Endothelial cell of umbilical vein (primary cell): ENCODE measurements around the gene RNASEH2A. TPM values are rescaled to one million over a fixed set of nuclear protein-coding genes. Genes with fewer than 3 reads are reported as not detected.
"Not testable (repeated sequence)": the region's sequence is repeated elsewhere in the genome, so short reads cannot be mapped to it uniquely, and the experiment has no call there.

ENCODE experiments used
- BruUV-seq: library from RNA; stranded (reverse); fragments of 400-500 nt; replicated peaks from 2 replicates; lab custom pipeline; 2021; lab: Mats Ljungman, UMichigan
- CTCF ChIA-PET: fragments of 300-600, 350-600 bp; sonication (Branson Sonifier 250); formaldehyde crosslinking; loops from one replicate; lab custom pipeline; 2021; ENCODE audit warnings: antibody characterized with exemption, inconsistent platforms; lab: Charles Lee
- POLR2A ChIA-PET: fragments of 300-600, 350-600 bp; sonication (Branson Sonifier 250); formaldehyde crosslinking; loops from one replicate; lab custom pipeline; 2021; ENCODE audit warnings: antibody characterized with exemption, inconsistent platforms; lab: Charles Lee
- DNase-seq: peaks from one replicate; pipeline ENCODE4 v3.0.0-alpha.2; 2011; ENCODE audit warnings: low read depth, low spot score
- FAIRE-seq: peaks from 2 replicates; lab custom pipeline; 2011; peaks lifted over from hg19 to GRCh38; lab: Jason Lieb, UNC
- H2AFZ ChIP-seq: 2 replicates; pipeline ENCODE4 v1.6.0; 2012; ENCODE audit warnings: low read depth, low read length, control low read depth, inconsistent platforms
- H3K27ac ChIP-seq: 2 replicates; pipeline ENCODE4 v1.5.1; 2011; ENCODE audit warnings: low read depth, mild to moderate bottlenecking, control low read depth, low read length, moderate library complexity; ENCODE audit not compliant: insufficient read depth
- H3K27me3 ChIP-seq, 2 experiments: 2 replicates each; pipeline versions ENCODE4 v1.6.0 to v1.6.1; 2011; ENCODE audit warnings: low read length in 2 of 2, mixed read lengths in 1 of 2; ENCODE audit not compliant: control insufficient read depth in 2 of 2, insufficient read depth in 2 of 2
- H3K36me3 ChIP-seq, 2 experiments: 2 replicates in 1 of 2; 3 replicates in 1 of 2; pipeline ENCODE4 v1.5.1; 2011; ENCODE audit warnings: low read length in 2 of 2, mild to moderate bottlenecking in 1 of 2, moderate library complexity in 1 of 2; ENCODE audit not compliant: control insufficient read depth in 2 of 2, insufficient read depth in 2 of 2; ENCODE audit errors: extremely low read depth in 1 of 2
- H3K4me1 ChIP-seq: 3 replicates; pipeline ENCODE4 v1.5.1; 2011; ENCODE audit warnings: mild to moderate bottlenecking, low read length; ENCODE audit not compliant: control insufficient read depth, insufficient read depth; ENCODE audit errors: extremely low read depth
- H3K4me2 ChIP-seq: 2 replicates; pipeline ENCODE4 v1.6.1; 2011; ENCODE audit warnings: low read length, control low read depth, mixed read lengths; ENCODE audit not compliant: insufficient read depth
- H3K4me3 ChIP-seq, 3 experiments: fragments of 200-600 bp in 1 of 3; sonication (generic), shearing (Covaris generic) in 1 of 3; replicated peaks in 1 of 3; 2 replicates each; pipeline ENCODE4 v1.5.1; 2011 to 2016; ENCODE audit warnings: control low read depth in 3 of 3, low read length in 3 of 3, mild to moderate bottlenecking in 2 of 3, inconsistent platforms in 1 of 3, low read depth in 1 of 3, moderate library complexity in 1 of 3; ENCODE audit not compliant: insufficient read depth in 1 of 3
- H3K79me2 ChIP-seq: 2 replicates; pipeline ENCODE4 v1.6.0; 2012; ENCODE audit warnings: low read length, inconsistent platforms; ENCODE audit not compliant: control insufficient read depth, insufficient read depth
- H3K9ac ChIP-seq: replicated peaks from 2 replicates; pipeline ENCODE3; 2011; ENCODE audit warnings: low read length, control low read depth; ENCODE audit not compliant: insufficient read depth; ENCODE audit errors: extremely low read depth
- H3K9me1 ChIP-seq: replicated peaks from 3 replicates; pipeline ENCODE4 v1.6.0; 2011; ENCODE audit warnings: mild to moderate bottlenecking, low read length; ENCODE audit not compliant: control insufficient read depth, insufficient read depth; ENCODE audit errors: extremely low read depth
- H3K9me3 ChIP-seq: replicated peaks from 2 replicates; pipeline ENCODE4 v1.5.1; 2012; ENCODE audit warnings: low read length, inconsistent platforms; ENCODE audit not compliant: control insufficient read depth, insufficient read depth
- H4K20me1 ChIP-seq: replicated peaks from 2 replicates; pipeline ENCODE3; 2011; ENCODE audit warnings: mild to moderate bottlenecking, low read length; ENCODE audit not compliant: control insufficient read depth, insufficient read depth; ENCODE audit errors: extremely low read depth
- CTCF ChIP-seq, 2 donors: IDR thresholded peaks; 1 replicate in 1 of 2; 2 replicates in 1 of 2; pipeline ENCODE4 v1.5.1; 2011; ENCODE audit warnings: low read length in 2 of 2, mild to moderate bottlenecking in 2 of 2, moderate library complexity in 2 of 2, control low read depth in 1 of 2, inconsistent platforms in 1 of 2, low read depth in 1 of 2; ENCODE audit not compliant: insufficient read depth in 1 of 2; ENCODE audit errors: extremely low read depth in 1 of 2
- EZH2 ChIP-seq: IDR thresholded peaks from 2 replicates; pipeline ENCODE4 v1.6.1; 2012; ENCODE audit warnings: borderline replicate concordance, low read depth, mild to moderate bottlenecking, moderate library complexity, low read length, inconsistent platforms; ENCODE audit not compliant: severe bottlenecking
- FOS ChIP-seq: IDR thresholded peaks from 2 replicates; pipeline ENCODE4 v1.6.1; 2011; ENCODE audit warnings: mild to moderate bottlenecking, low read length, moderate library complexity, borderline replicate concordance; ENCODE audit not compliant: insufficient read depth
- GATA2 ChIP-seq: IDR thresholded peaks from 2 replicates; pipeline ENCODE4 v1.7.0; 2011; ENCODE audit warnings: low read depth, mild to moderate bottlenecking, moderate library complexity, mixed read lengths, low read length; ENCODE audit not compliant: insufficient read length, insufficient read depth
- JUN ChIP-seq: IDR thresholded peaks from 2 replicates; pipeline ENCODE4 v1.6.1; 2011; ENCODE audit warnings: borderline replicate concordance, low read depth; ENCODE audit not compliant: insufficient read length, insufficient read depth
- MYC ChIP-seq: IDR thresholded peaks from one replicate; pipeline ENCODE4 v1.6.1; 2011; ENCODE audit warnings: mild to moderate bottlenecking, low read depth, low read length
- POLR2A ChIP-seq: IDR thresholded peaks from 2 replicates; pipeline ENCODE4 v1.6.1; 2012; ENCODE audit warnings: low read depth, mild to moderate bottlenecking, control low read depth, low read length
- POLR2AphosphoS5 ChIP-seq: IDR thresholded peaks from 2 replicates; pipeline ENCODE4 v1.6.1; 2012; ENCODE audit warnings: low read depth, mild to moderate bottlenecking, control low read depth, low read length, moderate library complexity; ENCODE audit not compliant: insufficient read depth
- dilution Hi-C: fragments of 300-500 bp; cut with MboI; formaldehyde crosslinking; loops from one replicate; pipeline ENCODE4 v1.15.0; 2019; ENCODE audit warnings: low sequenced_read_pairs; ENCODE audit not compliant: extremely low pct_ligation_motif_present
- intact Hi-C: fragments of 100-400 bp; cut with micrococcal nuclease; formaldehyde crosslinking; loops from one replicate; pipeline ENCODE4 v1.10.0; 2022
- polyA plus RNA-seq, 4 experiments: library from polyadenylated mRNA; depleted of rRNA in 3 of 4; stranded (reverse) in 3 of 4; unstranded in 1 of 4; fragments of >200 nt; gene quantifications; 2 replicates each; pipeline versions ENCODE4 v1.2.1 to v1.2.3, GENCODE V29; 2011 to 2012; ENCODE audit warnings: missing spikeins in 1 of 4
- total RNA-seq: library from RNA; stranded (reverse); gene quantifications from 2 replicates; pipeline ENCODE4 v1.2.3, GENCODE V29; 2021
- TF ChIP-seq, protein P1 (sequence below): IDR thresholded peaks from 2 replicates; pipeline ENCODE4 v1.6.1; 2011; ENCODE audit not compliant: insufficient read depth, insufficient read length

RNASEH2A gene
- total and polyA plus RNA-seq, 2 donors (not counting 3 experiments of a cell fraction or from before 2014, with no cell fraction given): 25.6 to 45.4 TPM

GRCh38 chr19:12815088-12815487, 8.7 kb downstream of the RNASEH2A start:
- no TSS peak for BruUV-seq
- TF ChIP-seq, protein P1, sequence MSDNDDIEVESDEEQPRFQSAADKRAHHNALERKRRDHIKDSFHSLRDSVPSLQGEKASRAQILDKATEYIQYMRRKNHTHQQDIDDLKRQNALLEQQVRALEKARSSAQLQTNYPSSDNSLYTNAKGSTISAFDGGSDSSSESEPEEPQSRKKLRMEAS: no peak
- TF ChIP-seq POLR2AphosphoS5: no peak
- no peak for TF ChIP-seq CTCF (IDR thresholded peaks at IDR 0.05; ENCODE audit: extremely low read depth in 1 of 2, insufficient read depth in 1 of 2, low read depth in 1 of 2, low read length in 2 of 2)
- no peak for TF ChIP-seq GATA2
- TF ChIP-seq JUN: no peak
- TF ChIP-seq EZH2: no peak
- no peak for TF ChIP-seq FOS
- TF ChIP-seq MYC: no peak
- TF ChIP-seq POLR2A: no peak

DNA sequence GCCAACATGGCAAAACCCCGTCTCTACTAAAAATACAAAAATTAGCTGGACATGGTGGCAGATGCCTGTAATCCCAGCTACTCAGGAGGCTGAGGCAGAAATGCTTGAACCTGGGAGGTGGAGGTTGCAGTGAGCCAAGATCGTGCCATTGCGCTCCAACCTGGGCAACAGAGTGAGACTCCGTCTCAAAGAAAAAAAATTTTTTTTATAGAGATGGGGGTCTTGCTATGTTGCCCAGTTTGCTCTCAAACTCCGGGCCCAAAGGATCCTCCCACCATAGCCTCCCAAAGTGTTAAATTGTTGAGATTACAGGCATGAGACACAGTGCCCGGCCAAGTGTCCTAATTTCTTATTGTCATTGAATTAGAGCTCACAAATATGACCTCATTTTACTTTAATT, 10.8 kb downstream of the RNASEH2A start:
- H3K4me3 ChIP-seq, H4K20me1 ChIP-seq, FAIRE-seq, H3K9me3 ChIP-seq, dilution Hi-C loops, H3K36me3 ChIP-seq, H3K9me1 ChIP-seq, intact Hi-C loops, H3K9ac ChIP-seq, DNase-seq, POLR2A ChIA-PET, H2AFZ ChIP-seq, H3K27me3 ChIP-seq, H3K4me1 ChIP-seq, H3K27ac ChIP-seq, H3K79me2 ChIP-seq, BruUV-seq, H3K4me2 ChIP-seq: not testable (repeated sequence)
- CTCF ChIA-PET: interaction anchor here (1.0 to 7.0 kb wide), 2 partner anchors 30 to 51 kb away, joined by 3 to 30 read pairs; no protein-coding TSS in a partner anchor

More at GRCh38 chr19:12815088-12815487, 8.7 kb downstream of the RNASEH2A start:
- no peaks in the 10 kb centered on the region for H3K79me2 ChIP-seq
- H3K27ac ChIP-seq: no peak overlapping the region
- H4K20me1 ChIP-seq: no peaks in the 10 kb centered on the region
- no peak for DNase-seq
- H3K9ac ChIP-seq: no peak overlapping the region
- intact Hi-C loops (no loop called here), dilution Hi-C loops (no loop called here)
- H3K9me3 ChIP-seq: no peaks in the 10 kb centered on the region
- H3K4me1 ChIP-seq: no peaks in the 10 kb centered on the region
- FAIRE-seq: no peak
- H3K9me1 ChIP-seq: no peaks in the 10 kb centered on the region
- H3K4me2 ChIP-seq: no peak overlapping the region
- ChIA-PET POLR2A (no interaction called here), CTCF (interaction anchor here (1.4 to 7.0 kb wide), 2 partner anchors 32 to 55 kb away, joined by 5 to 30 read pairs; no protein-coding TSS in a partner anchor)
- no peaks in the 10 kb centered on the region for H3K36me3 ChIP-seq
- H3K4me3 ChIP-seq: no peak overlapping the region
- H3K27me3 ChIP-seq: no peaks in the 10 kb centered on the region
- H2AFZ ChIP-seq: no peak overlapping the region

- CTCF ChIA-PET: interaction anchor here (1.0 to 7.0 kb wide), 2 partner anchors 30 to 52 kb away, joined by 3 to 30 read pairs; no protein-coding TSS in a partner anchor
- H3K79me2 ChIP-seq, dilution Hi-C loops, POLR2A ChIA-PET, H3K27me3 ChIP-seq, H3K9ac ChIP-seq, H3K27ac ChIP-seq, DNase-seq, H3K4me3 ChIP-seq, H3K4me2 ChIP-seq, H2AFZ ChIP-seq, FAIRE-seq, H3K4me1 ChIP-seq, intact Hi-C loops, H3K36me3 ChIP-seq, H4K20me1 ChIP-seq, BruUV-seq, H3K9me1 ChIP-seq, H3K9me3 ChIP-seq: not testable (repeated sequence)
Measured at GRCh38 chr19:12817810-12818209, 11.4 kb downstream of the RNASEH2A start.
